Gastroesophageal sphincter (tissue), 3 donors: Measurements from ENCODE around the gene ZNF554.

Experiments used
- EP300 ChIP-seq: sonication (generic); formaldehyde crosslinking; IDR thresholded peaks from one replicate; pipeline ENCODE4 v1.6.1; 2017; ENCODE audit warnings: antibody characterized with exemption, mild to moderate bottlenecking
- POLR2A ChIP-seq, 2 donors: fragments of 450-650 bp; IDR thresholded peaks; one replicate each; pipeline ENCODE4 v1.6.1; 2017; ENCODE audit warnings: antibody characterized with exemption in 2 of 2, mild to moderate bottlenecking in 2 of 2, moderate library complexity in 1 of 2
- TF ChIP-seq, protein P1 (sequence below), 4 experiments: fragments of 200-600 bp in 2 of 4; fragments of 450-650 bp in 2 of 4; sonication (generic) in 1 of 4; IDR thresholded peaks; one replicate each; pipeline ENCODE4 v1.5.1; 2017 to 2019; ENCODE audit warnings: antibody characterized with exemption in 4 of 4, mild to moderate bottlenecking in 2 of 4, moderate library complexity in 2 of 4

DNA sequence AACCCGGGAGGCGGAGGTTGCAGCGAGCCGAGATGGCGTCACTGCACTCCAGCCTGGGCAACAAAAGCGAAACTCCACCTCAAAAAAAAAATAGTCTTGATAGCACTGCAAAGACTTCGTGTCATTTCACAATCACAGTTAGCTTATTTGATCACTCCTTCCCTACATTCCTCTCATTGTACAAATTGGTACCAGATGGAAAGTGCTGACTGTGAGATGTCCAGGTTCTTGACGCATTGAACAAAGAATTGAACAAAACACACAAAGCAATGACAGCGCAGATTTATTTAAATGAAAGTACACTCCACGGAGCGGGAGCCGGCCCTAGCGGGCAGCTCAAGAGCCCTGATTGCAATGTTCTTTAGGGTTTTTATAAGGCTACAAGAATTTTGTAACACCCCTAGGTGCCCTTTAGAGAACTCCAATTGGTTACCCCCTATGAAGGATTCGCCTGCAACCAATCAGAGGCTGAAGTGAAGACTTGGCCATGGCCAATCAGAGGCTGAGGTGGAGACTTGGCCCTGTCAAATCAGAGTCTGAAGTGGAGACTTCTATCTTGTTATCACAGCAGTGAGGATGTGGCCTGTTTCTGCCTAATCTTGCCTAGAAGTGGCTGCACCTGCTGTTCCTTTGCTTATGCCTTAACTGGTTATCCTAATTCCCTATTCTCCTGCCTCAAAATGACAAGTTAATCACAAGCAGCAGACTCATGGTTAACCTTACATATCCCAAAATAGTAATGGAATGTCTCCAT lies 64.2 kb downstream of the ZNF554 start:
- TF ChIP-seq, protein P1, sequence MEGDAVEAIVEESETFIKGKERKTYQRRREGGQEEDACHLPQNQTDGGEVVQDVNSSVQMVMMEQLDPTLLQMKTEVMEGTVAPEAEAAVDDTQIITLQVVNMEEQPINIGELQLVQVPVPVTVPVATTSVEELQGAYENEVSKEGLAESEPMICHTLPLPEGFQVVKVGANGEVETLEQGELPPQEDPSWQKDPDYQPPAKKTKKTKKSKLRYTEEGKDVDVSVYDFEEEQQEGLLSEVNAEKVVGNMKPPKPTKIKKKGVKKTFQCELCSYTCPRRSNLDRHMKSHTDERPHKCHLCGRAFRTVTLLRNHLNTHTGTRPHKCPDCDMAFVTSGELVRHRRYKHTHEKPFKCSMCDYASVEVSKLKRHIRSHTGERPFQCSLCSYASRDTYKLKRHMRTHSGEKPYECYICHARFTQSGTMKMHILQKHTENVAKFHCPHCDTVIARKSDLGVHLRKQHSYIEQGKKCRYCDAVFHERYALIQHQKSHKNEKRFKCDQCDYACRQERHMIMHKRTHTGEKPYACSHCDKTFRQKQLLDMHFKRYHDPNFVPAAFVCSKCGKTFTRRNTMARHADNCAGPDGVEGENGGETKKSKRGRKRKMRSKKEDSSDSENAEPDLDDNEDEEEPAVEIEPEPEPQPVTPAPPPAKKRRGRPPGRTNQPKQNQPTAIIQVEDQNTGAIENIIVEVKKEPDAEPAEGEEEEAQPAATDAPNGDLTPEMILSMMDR (IDR thresholded peaks at IDR 0.05), result no peak
- TF ChIP-seq EP300 (no peak), POLR2A (IDR thresholded peaks at IDR 0.05) (no peak)
